Activated CD4-positive, alpha-beta T cell treated with anti-CD3 and anti-CD28 coated beads, Interleukin-2, amount 50 U/mL, for 1 hour (primary cell): Measurements from ENCODE around the gene RNF130.

Experiments
- DNase-seq: peaks from one replicate; pipeline ENCODE4 v3.0.0-alpha.2; 2020

The RNF130 gene

GRCh38 chr5:180083529-180084060 lies 12.0 kb upstream of the RNF130 start:
- DNase-seq, result no peak

GRCh38 chr5:180082633-180083420 lies 11.3 kb upstream of the RNF130 start:
- DNase-seq, result no peak

GRCh38 chr5:180081481-180081880 lies 9.9 kb upstream of the RNF130 start:
- no peak for DNase-seq

GRCh38 chr5:180080486-180081280 lies 9.1 kb upstream of the RNF130 start:
- peak; percentile 51 for DNase-seq

- no peak for DNase-seq
Measured at GRCh38 chr5:180079702-180080466, 8.3 kb upstream of the RNF130 start.

- no peak for DNase-seq
Measured at GRCh38 chr5:180078348-180078747, 6.8 kb upstream of the RNF130 start.

- DNase-seq, result no peak
Measured at GRCh38 chr5:180077594-180078284, 6.2 kb upstream of the RNF130 start.

GRCh38 chr5:180075703-180076102 lies 4.1 kb upstream of the RNF130 start:
- DNase-seq, result no peak

- no peak for DNase-seq
Measured at GRCh38 chr5:180074462-180074861, 2.9 kb upstream of the RNF130 start.

GRCh38 chr5:180072556-180072955 lies 997 bp upstream of the RNF130 start:
- DNase-seq, result no peak

GRCh38 chr5:180072256-180072548 lies 643 bp upstream of the RNF130 start:
- DNase-seq, result no peak

GRCh38 chr5:180070756-180071530 lies 616 bp downstream of the RNF130 start:
- no peak for DNase-seq

- no peak for DNase-seq
Measured at GRCh38 chr5:180069589-180070247, 1.8 kb downstream of the RNF130 start.

GRCh38 chr5:180068519-180069090 lies 3.0 kb downstream of the RNF130 start:
- no peak for DNase-seq

GRCh38 chr5:180067986-180068385 lies 3.6 kb downstream of the RNF130 start:
- no peak for DNase-seq

GRCh38 chr5:180060192-180060591 lies 11.4 kb downstream of the RNF130 start:
- no peak for DNase-seq

GRCh38 chr5:180059326-180059725 lies 12.2 kb downstream of the RNF130 start:
- no peak for DNase-seq

- DNase-seq, result no peak
Measured at GRCh38 chr5:180056153-180056552, 15.4 kb downstream of the RNF130 start.

GRCh38 chr5:180054226-180054625 lies 17.3 kb downstream of the RNF130 start:
- no peak for DNase-seq

GRCh38 chr5:180053061-180053602 lies 18.4 kb downstream of the RNF130 start:
- no peak for DNase-seq
